Epithelial cell of proximal tubule (primary cell): ENCODE results near the gene RERE. TPM values are rescaled to one million over a fixed set of nuclear protein-coding genes. Genes with fewer than 3 reads are reported as not detected.

Experiments used
- DNase-seq: peaks from one replicate; pipeline ENCODE4 v3.0.0-alpha.2; 2011; ENCODE audit warnings: low read depth
- H3K4me3 ChIP-seq: 2 replicates; pipeline ENCODE4 v1.5.1; 2011; ENCODE audit warnings: low read depth, mild to moderate bottlenecking, low read length
- CTCF ChIP-seq: conservative IDR thresholded peaks from 2 replicates; pipeline ENCODE4 v1.5.1; 2012; ENCODE audit warnings: low read depth, mild to moderate bottlenecking, low read length
- total RNA-seq: library from RNA; depleted of rRNA; stranded (reverse); fragments of >200 nt; gene quantifications from 2 replicates; pipeline ENCODE4 v1.2.3, GENCODE V29; 2015

Gene RERE
- total RNA-seq, 1 donor from 2014 or later: 18.0 TPM

- no peak overlapping the region for H3K4me3 ChIP-seq
- peak; percentile 94 for DNase-seq
- TF ChIP-seq CTCF: no peak
Observed at GRCh38 chr1:8396786-8397406, 420.5 kb downstream of the RERE start.

GRCh38 chr1:8396083-8396785 is 421.2 kb downstream of the RERE start:
- no peak for DNase-seq
- H3K4me3 ChIP-seq: no peak overlapping the region
- no peak for TF ChIP-seq CTCF

GRCh38 chr1:8395433-8395866 is 422.0 kb downstream of the RERE start:
- no peak overlapping the region for H3K4me3 ChIP-seq
- DNase-seq: no peak

GRCh38 chr1:8394456-8395321 is 422.8 kb downstream of the RERE start:
- TF ChIP-seq CTCF: no peak
- H3K4me3 ChIP-seq: no peak overlapping the region
- DNase-seq: no peak

More at GRCh38 chr1:8395433-8395866, 422.0 kb downstream of the RERE start:
- TF ChIP-seq CTCF: no peak

- no peak for TF ChIP-seq CTCF
Observed at GRCh38 chr1:8392522-8392921, 424.9 kb downstream of the RERE start.

GRCh38 chr1:8390707-8391106 is 426.7 kb downstream of the RERE start:
- TF ChIP-seq CTCF: no peak
- H3K4me3 ChIP-seq: no peak overlapping the region

More at GRCh38 chr1:8392522-8392921, 424.9 kb downstream of the RERE start:
- H3K4me3 ChIP-seq: no peak overlapping the region
- no peak for DNase-seq

More at GRCh38 chr1:8390707-8391106, 426.7 kb downstream of the RERE start:
- DNase-seq: no peak
